Measurements from ENCODE around the gene TMC5.

The TMC5 gene

GRCh38 chr16:19415461-19415860 is 2.2 kb upstream of the TMC5 start:
- Mint-ChIP-seq H3K4me3 (no peak overlapping the region), H3K4me1 (no peaks in the 10 kb centered on the region), H3K9me3 (peaks cover 3% of the 10 kb centered on the region), H3K27me3 (ENCODE audit: low read depth, poor library complexity) (peaks cover 57% of the 10 kb centered on the region), H3K36me3 (ENCODE audit: low read depth) (no peaks in the 10 kb centered on the region), H3K27ac (no peak overlapping the region)
- no peak for TF ChIP-seq CTCF (IDR thresholded peaks at IDR 0.05)
- DNase-seq = no peak

- peaks cover 53% of the 10 kb centered on the region for H3K27me3 Mint-ChIP-seq (ENCODE audit: low read depth, poor library complexity)
- H3K27ac Mint-ChIP-seq = no peak overlapping the region
- DNase-seq = no peak
- no peaks in the 10 kb centered on the region for H3K4me1 Mint-ChIP-seq
- H3K36me3 Mint-ChIP-seq (ENCODE audit: low read depth) = no peaks in the 10 kb centered on the region
- H3K9me3 Mint-ChIP-seq = peaks cover 7% of the 10 kb centered on the region
- no peak for TF ChIP-seq CTCF (IDR thresholded peaks at IDR 0.05)
- H3K4me3 Mint-ChIP-seq = no peak overlapping the region
These were observed 1.8 kb upstream of the TMC5 start for GRCh38 chr16:19415918-19416317.

- no peak for TF ChIP-seq CTCF (IDR thresholded peaks at IDR 0.05)
- H3K4me1 Mint-ChIP-seq = no peaks in the 10 kb centered on the region
- no peak overlapping the region for H3K27ac Mint-ChIP-seq
- peaks cover 30% of the 10 kb centered on the region for H3K27me3 Mint-ChIP-seq (ENCODE audit: low read depth, poor library complexity)
- H3K36me3 Mint-ChIP-seq (ENCODE audit: low read depth) = peaks cover 4% of the 10 kb centered on the region
- peaks cover 17% of the 10 kb centered on the region for H3K9me3 Mint-ChIP-seq
- DNase-seq = no peak
- H3K4me3 Mint-ChIP-seq = no peak overlapping the region
These were observed 517 bp downstream of the TMC5 start for GRCh38 chr16:19418200-19418599.

GRCh38 chr16:19419698-19420075 is 2.0 kb downstream of the TMC5 start:
- no peak overlapping the region for H3K27ac Mint-ChIP-seq
- H3K9me3 Mint-ChIP-seq = peaks cover 17% of the 10 kb centered on the region

GRCh38 chr16:19424478-19424877 is 6.8 kb downstream of the TMC5 start:
- H3K4me1 Mint-ChIP-seq = no peaks in the 10 kb centered on the region
- H3K9me3 Mint-ChIP-seq = peaks cover 17% of the 10 kb centered on the region
- no peak for TF ChIP-seq CTCF (IDR thresholded peaks at IDR 0.05)
- H3K27me3 Mint-ChIP-seq (ENCODE audit: low read depth, poor library complexity) = peaks cover 3% of the 10 kb centered on the region
- H3K4me3 Mint-ChIP-seq = no peak overlapping the region
- H3K36me3 Mint-ChIP-seq (ENCODE audit: low read depth) = peaks cover 4% of the 10 kb centered on the region
- no peak overlapping the region for H3K27ac Mint-ChIP-seq
- DNase-seq = no peak

More at GRCh38 chr16:19419698-19420075, 2.0 kb downstream of the TMC5 start:
- H3K4me1 Mint-ChIP-seq = no peaks in the 10 kb centered on the region
- DNase-seq = no peak
- no peak overlapping the region for H3K4me3 Mint-ChIP-seq
- no peak for TF ChIP-seq CTCF (IDR thresholded peaks at IDR 0.05)
- peaks cover 4% of the 10 kb centered on the region for H3K36me3 Mint-ChIP-seq (ENCODE audit: low read depth)
- H3K27me3 Mint-ChIP-seq (ENCODE audit: low read depth, poor library complexity) = peaks cover 16% of the 10 kb centered on the region

GRCh38 chr16:19430345-19430744 is 12.7 kb downstream of the TMC5 start:
- peaks cover 3% of the 10 kb centered on the region for H3K27me3 Mint-ChIP-seq (ENCODE audit: low read depth, poor library complexity)
- no peak for TF ChIP-seq CTCF (IDR thresholded peaks at IDR 0.05)
- no peak for DNase-seq
- H3K4me1 Mint-ChIP-seq = no peaks in the 10 kb centered on the region
- no peak overlapping the region for H3K4me3 Mint-ChIP-seq
- H3K9me3 Mint-ChIP-seq = no peaks in the 10 kb centered on the region
- H3K27ac Mint-ChIP-seq = no peak overlapping the region
- H3K36me3 Mint-ChIP-seq (ENCODE audit: low read depth) = no peaks in the 10 kb centered on the region

All from nephron progenitor cell (in vitro differentiated cells).